HUES64 (cell line): ENCODE data around the gene SRSF3.
A peak's percentile ranks its signal among the peaks of the same experiment; 100 is the strongest.
"Not testable (repeated sequence)": the region's sequence is repeated elsewhere in the genome, so short reads cannot be mapped to it uniquely, and the experiment has no call there.

Source experiments
- H3K27ac ChIP-seq: 2 replicates; pipeline ENCODE4 v1.7.0; 2013; ENCODE audit warnings: low read depth, low read length, inconsistent platforms
- H3K27me3 ChIP-seq: 2 replicates; pipeline ENCODE4 v1.6.1; 2013; ENCODE audit warnings: mild to moderate bottlenecking, low read length; ENCODE audit not compliant: insufficient read depth
- H3K36me3 ChIP-seq: 2 replicates; pipeline ENCODE4 v1.6.1; 2013; ENCODE audit warnings: mild to moderate bottlenecking, low read length; ENCODE audit not compliant: insufficient read depth
- H3K4me1 ChIP-seq: 2 replicates; pipeline ENCODE4 v1.6.1; 2013; ENCODE audit warnings: mild to moderate bottlenecking, low read length, moderate library complexity; ENCODE audit not compliant: insufficient read depth
- H3K4me3 ChIP-seq: 2 replicates; pipeline ENCODE4 v1.5.1; 2013; ENCODE audit warnings: mild to moderate bottlenecking, low read length, moderate library complexity
- H3K9ac ChIP-seq: 2 replicates; pipeline ENCODE4 v1.6.1; 2013; ENCODE audit warnings: mild to moderate bottlenecking, low read depth, low read length
- H3K9me3 ChIP-seq: 2 replicates; pipeline ENCODE4 v1.6.1; 2013; ENCODE audit warnings: low read depth, low read length; ENCODE audit not compliant: insufficient read depth
- WGBS: fragments of 150-250, 120-280 bp; methylation state at CpG from one replicate; pipeline ENCODE4 v1.1.7; 2013; ENCODE audit warnings: missing lambda C conversion rate; 5-methylcytosine and 5-hydroxymethylcytosine counted together

Gene SRSF3

DNA sequence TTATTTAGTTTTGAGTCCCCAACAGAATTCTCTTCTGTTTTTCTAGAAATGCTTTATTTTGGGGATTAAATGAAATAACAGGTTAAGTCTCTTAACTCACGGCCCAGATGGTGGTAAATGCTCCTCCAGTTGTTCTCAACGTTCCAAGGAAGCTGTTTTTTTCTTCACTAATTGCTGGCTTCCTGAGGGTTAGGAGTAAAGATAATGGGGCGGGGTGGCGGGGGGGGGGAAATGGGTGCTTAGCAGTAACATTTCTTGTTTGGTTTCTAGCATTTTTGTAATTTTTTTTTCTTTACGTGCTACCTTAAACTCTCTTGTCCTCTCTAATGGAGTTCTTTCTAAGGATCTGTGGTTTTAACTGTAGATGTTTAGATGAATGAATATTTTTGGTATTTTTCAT is 2.2 kb downstream of the SRSF3 start:
- Histone ChIP-seq H3K36me3 (peaks cover 65% of the 10 kb centered on the region), H3K27ac (peak overlapping the region; percentile 13; the same call in 1 of the 2 replicates), H3K4me1 (peaks cover 24% of the 10 kb centered on the region), H3K9me3 (no peaks in the 10 kb centered on the region), H3K9ac (peak overlapping the region; percentile 100), H3K4me3 (peak overlapping the region; percentile 88), H3K27me3 (no peaks in the 10 kb centered on the region)
- 3% methylated on average over 4 of the region's 5 CpGs for WGBS

DNA sequence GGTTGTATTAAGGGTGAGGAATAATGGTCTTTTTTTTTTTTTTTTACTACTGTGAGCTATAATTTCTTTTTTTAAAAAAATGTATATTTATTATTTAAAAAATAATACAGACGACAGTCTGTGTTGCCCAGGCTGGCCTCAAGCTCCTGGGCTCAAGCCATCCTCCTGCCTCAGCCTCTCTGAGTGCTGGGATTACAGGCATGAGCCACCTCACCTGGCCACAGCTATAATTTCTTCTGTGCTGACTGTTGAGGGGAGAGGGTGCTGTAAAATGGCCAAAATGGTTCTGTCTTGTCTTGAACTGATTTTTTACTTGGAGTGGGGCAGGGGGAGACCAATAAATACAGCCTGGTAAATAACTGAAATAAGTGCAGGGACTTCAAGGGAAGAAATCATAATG is 3.6 kb downstream of the SRSF3 start:
- Histone ChIP-seq H3K9me3 (no peaks in the 10 kb centered on the region), H3K27me3 (no peaks in the 10 kb centered on the region), H3K4me3 (peak overlapping the region; percentile 88), H3K36me3 (peaks cover 79% of the 10 kb centered on the region), H3K4me1 (peaks cover 24% of the 10 kb centered on the region), H3K27ac (no peak overlapping the region), H3K9ac (peak overlapping the region; percentile 100; the same call in 1 of the 2 replicates)
- WGBS = 50% methylated on average over 1 of the region's 1 CpG

GRCh38 chr6:36598326-36598725 is 4.2 kb downstream of the SRSF3 start:
- H3K27me3 ChIP-seq = no peaks in the 10 kb centered on the region
- H3K36me3 ChIP-seq = peaks cover 85% of the 10 kb centered on the region
- peak overlapping the region; percentile 88 for H3K4me3 ChIP-seq
- no peak overlapping the region for H3K9ac ChIP-seq
- WGBS = 86% methylated on average over 9 of the region's 9 CpGs
- no peaks in the 10 kb centered on the region for H3K9me3 ChIP-seq
- peaks cover 24% of the 10 kb centered on the region for H3K4me1 ChIP-seq
- H3K27ac ChIP-seq = no peak overlapping the region

GRCh38 chr6:36598739-36599318 is 4.7 kb downstream of the SRSF3 start:
- no peak overlapping the region for H3K27ac ChIP-seq
- H3K36me3 ChIP-seq = peaks cover 90% of the 10 kb centered on the region
- H3K9me3 ChIP-seq = no peaks in the 10 kb centered on the region
- H3K9ac ChIP-seq = no peak overlapping the region
- no peaks in the 10 kb centered on the region for H3K27me3 ChIP-seq
- peaks cover 24% of the 10 kb centered on the region for H3K4me1 ChIP-seq
- WGBS = 88% methylated on average over 11 of the region's 11 CpGs
- H3K4me3 ChIP-seq = peak overlapping the region; percentile 88

DNA sequence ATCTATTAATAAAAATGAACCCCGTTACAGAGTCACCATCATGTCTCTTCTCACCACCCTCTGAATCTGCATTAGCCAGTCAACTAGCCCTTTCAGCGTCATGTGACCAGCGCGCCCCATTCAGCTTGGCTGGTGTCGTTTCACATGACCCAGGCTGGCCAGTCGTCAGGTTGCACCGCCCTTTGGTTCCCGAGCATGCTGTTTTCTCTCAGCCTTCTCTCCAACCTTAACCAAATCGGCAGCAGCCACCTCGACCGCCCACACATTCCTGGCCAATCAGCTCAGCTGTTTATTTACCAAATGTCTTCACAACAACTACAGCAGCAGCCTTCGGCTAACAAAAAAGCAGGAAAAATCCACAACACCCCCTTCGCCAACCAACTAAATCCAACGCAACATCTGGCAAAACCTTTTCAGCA is 5.6 kb downstream of the SRSF3 start:
- Histone ChIP-seq H3K27me3 (no peaks in the 10 kb centered on the region), H3K27ac (no peak overlapping the region), H3K9ac (no peak overlapping the region), H3K4me1 (peaks cover 24% of the 10 kb centered on the region), H3K9me3 (no peaks in the 10 kb centered on the region), H3K36me3 (peaks cover 98% of the 10 kb centered on the region), H3K4me3 (peak overlapping the region; percentile 88)
- WGBS = 82% methylated on average over 14 of the region's 14 CpGs

DNA sequence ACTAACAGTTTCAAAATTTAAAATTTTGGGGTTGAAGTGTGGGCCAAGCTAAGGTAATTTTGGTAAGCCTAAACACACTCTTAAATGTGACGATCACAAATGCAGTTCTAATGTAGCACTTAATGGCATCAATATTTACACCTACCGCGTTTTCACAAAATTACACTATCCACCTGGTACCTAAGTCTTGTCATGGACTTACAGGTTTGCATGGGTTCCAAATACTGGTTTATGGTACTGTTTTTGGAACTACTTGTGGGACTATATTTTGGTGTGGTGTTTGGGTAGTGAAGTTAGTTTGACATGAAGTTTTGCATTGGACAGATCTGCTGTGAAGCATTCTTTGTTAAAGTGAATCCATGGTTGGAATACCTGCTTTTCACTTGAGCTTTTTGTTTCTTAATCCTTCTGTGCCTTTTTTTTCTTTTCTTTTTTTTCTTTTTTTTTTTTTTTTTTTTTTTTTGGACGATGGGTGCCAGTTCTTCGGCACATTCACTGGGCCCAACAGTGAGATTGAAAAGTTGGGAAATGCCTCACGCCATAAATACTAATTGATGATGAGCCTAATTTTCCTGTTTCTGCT is 6.5 kb downstream of the SRSF3 start:
- H3K9me3 ChIP-seq = no peaks in the 10 kb centered on the region
- H3K9ac ChIP-seq = no peak overlapping the region
- 94% methylated on average over 6 of the region's 6 CpGs for WGBS
- H3K4me1 ChIP-seq = peaks cover 24% of the 10 kb centered on the region
- peak overlapping the region; percentile 16; the same call in 1 of the 2 replicates for H3K4me3 ChIP-seq
- H3K27ac ChIP-seq = no peak overlapping the region; the same call in 1 of the 2 replicates
- H3K27me3 ChIP-seq = no peaks in the 10 kb centered on the region
- H3K36me3 ChIP-seq = peaks cover 98% of the 10 kb centered on the region

DNA sequence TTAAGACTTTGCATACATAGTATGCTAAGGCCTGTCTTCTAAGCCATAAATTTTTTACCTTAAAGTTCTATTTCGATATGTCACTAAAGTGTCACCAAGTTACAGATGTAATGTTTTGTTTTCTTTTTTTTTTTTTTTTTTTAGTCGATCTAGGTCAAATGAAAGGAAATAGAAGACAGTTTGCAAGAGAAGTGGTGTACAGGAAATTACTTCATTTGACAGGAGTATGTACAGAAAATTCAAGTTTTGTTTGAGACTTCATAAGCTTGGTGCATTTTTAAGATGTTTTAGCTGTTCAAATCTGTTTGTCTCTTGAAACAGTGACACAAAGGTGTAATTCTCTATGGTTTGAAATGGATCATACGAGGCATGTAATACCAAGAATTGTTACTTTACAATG is 7.7 kb downstream of the SRSF3 start:
- Histone ChIP-seq H3K36me3 (peaks cover 100% of the 10 kb centered on the region), H3K4me1 (peaks cover 23% of the 10 kb centered on the region)
- not testable (repeated sequence) for H3K9me3 ChIP-seq

DNA sequence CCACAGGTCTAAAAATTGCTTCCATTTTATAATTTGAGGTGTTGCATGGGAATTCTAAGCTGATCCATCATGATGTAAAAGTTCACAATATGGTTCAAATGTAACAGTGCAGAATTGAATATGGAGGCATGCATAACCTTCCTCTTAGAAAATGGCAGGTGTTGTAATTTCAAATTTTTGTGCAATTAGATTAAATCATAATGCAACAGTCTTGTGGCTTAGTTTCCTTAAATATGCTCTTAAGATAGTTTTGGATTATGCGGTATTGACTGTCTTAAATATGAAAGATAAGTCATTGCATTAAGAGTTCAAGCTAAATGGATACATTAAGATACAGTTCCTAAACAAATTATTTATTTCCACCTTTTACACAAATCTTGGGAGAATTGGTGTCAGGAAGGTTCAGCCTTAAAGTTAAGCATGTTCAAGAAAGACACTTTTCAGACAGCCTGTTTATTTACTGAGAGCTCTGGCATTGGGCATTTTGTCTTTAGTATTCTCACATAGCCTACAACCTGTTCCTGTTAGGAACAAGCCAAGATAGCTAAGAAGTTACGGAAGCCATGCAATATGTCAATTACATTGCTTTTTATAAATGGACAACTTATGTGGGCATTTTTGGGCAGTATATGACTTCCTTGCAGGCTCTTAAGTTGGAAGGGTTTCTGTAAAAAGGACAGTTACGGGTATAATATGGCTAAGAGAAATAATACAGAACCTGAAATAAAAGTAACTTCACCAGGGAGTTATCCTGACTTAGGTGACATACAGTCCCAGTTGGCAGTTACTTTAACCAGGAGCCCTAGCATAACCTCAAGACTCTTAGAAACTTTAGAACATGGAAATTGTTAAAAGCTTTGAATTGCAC is 9.3 kb downstream of the SRSF3 start:
- no peak overlapping the region for H3K27ac ChIP-seq
- peaks cover 100% of the 10 kb centered on the region for H3K36me3 ChIP-seq
- no peak overlapping the region for H3K4me3 ChIP-seq
- H3K9ac ChIP-seq = no peak overlapping the region
- WGBS = 93% methylated on average over 3 of the region's 3 CpGs
- H3K4me1 ChIP-seq = peaks cover 12% of the 10 kb centered on the region; the same call in 1 of the 2 replicates
- H3K27me3 ChIP-seq = no peaks in the 10 kb centered on the region
- H3K9me3 ChIP-seq = no peaks in the 10 kb centered on the region

More for the DNA sequence above, 7.7 kb downstream of the SRSF3 start:
- not testable (repeated sequence) for H3K9ac ChIP-seq, H3K27me3 ChIP-seq, H3K27ac ChIP-seq, H3K4me3 ChIP-seq
- WGBS = 97% methylated on average over 3 of the region's 3 CpGs

DNA sequence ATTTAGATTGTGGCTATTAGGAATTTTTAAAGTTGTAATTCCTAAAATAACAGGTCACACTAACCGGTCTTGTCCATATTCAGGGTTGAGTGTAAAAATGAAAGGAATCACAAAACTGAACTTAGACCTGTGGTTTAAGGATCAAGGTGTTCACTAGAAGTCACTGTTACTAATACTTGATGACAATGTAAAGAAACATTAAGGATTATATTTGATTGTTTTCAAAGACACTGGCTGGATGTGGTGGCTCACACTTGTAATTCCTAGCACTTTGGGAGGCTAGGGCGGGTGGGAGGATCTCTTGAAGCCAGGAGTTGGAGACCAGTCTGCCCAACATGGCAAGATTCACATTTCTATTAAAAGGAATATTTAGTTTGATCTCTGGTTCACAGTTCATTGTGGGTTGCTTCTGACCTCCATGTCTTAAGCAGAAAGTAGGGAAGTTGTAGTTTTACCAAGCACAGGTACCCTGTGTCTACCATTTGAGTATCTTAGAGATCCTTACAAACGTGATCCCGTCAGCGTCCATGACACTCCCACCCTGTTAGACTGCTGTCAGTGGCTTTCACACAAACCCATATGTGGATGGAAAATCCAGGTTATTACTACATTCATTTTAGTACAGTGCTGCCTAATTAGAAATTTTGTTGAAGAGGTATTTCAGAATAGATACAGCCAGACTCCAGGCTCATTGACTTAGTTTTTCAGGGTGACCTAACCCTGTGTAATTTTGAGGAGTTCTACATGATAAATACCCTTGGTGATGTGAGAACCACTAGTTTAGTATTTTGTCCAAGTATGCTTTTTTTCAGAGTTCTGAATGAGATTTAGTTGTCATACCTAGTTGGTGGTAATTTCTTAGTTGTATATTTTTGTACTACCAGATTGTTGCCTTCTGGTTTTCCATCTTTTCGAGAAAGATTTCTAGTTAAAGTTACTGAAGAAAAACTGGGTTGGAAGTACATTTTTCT is 10.2 kb downstream of the SRSF3 start:
- no peak overlapping the region for H3K27ac ChIP-seq
- WGBS = 91% methylated on average over 6 of the region's 6 CpGs
- no peaks in the 10 kb centered on the region for H3K27me3 ChIP-seq
- no peak overlapping the region for H3K9ac ChIP-seq
- peaks cover 100% of the 10 kb centered on the region for H3K36me3 ChIP-seq
- no peaks in the 10 kb centered on the region for H3K9me3 ChIP-seq
- no peak overlapping the region for H3K4me3 ChIP-seq
- peaks cover 2% of the 10 kb centered on the region; the same call in 1 of the 2 replicates for H3K4me1 ChIP-seq

DNA sequence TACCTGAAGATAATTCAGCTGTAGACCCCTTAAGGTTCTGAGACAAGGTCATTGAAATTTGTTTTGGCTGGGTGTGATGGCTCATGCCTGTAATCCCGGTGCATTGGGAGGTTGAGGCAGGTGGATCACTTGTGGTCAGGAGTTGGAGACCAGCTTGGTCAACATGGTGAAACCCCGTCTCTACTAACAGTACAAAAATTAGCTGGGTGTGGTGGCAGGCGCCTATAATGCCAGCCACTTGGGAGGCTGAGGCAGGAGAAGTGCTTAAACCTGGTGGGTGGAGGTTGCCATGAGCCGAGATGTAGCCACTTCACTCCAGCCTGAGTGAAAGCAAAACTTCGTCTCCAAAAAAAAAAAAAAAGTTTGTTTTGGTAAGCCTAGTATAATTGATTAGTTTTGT is 11.0 kb downstream of the SRSF3 start:
- H3K4me1 ChIP-seq = no peaks in the 10 kb centered on the region
- 98% methylated on average over 5 of the region's 5 CpGs for WGBS
- H3K36me3 ChIP-seq = peaks cover 100% of the 10 kb centered on the region
- H3K9me3 ChIP-seq = no peaks in the 10 kb centered on the region
- H3K9ac ChIP-seq = no peak overlapping the region
- H3K4me3 ChIP-seq = no peak overlapping the region
- H3K27me3 ChIP-seq = no peaks in the 10 kb centered on the region
- no peak overlapping the region for H3K27ac ChIP-seq
